HG03342 (cell line): Measurements from ENCODE around the gene METTL26.

Experiments used
- ATAC-seq: cut with Tn5 transposase; IDR thresholded peaks from one replicate; pipeline ENCODE4 v1.9.1; 2021; ENCODE audit warnings: mild to moderate bottlenecking, moderate library complexity; ENCODE audit not compliant: unreplicated experiment

Gene METTL26

GRCh38 chr16:586047-586644 lies 50.0 kb downstream of the METTL26 start:
- no peak for ATAC-seq

GRCh38 chr16:585351-585750 lies 50.8 kb downstream of the METTL26 start:
- no peak for ATAC-seq
